ENCODE data around the gene ZMYND8.
"Not testable (repeated sequence)": the region's sequence is repeated elsewhere in the genome, so short reads cannot be mapped to it uniquely, and the experiment has no call there.

The ZMYND8 gene

GRCh38 chr20:47266847-47267515, 89.5 kb downstream of the ZMYND8 start:
- Histone ChIP-seq H3K27ac (ENCODE audit: low read depth, low read length) (no peak overlapping the region), H3K4me1 (ENCODE audit: control insufficient read depth, insufficient read depth, low read length) (no peaks in the 10 kb centered on the region), H3K36me3 (ENCODE audit: control insufficient read depth, insufficient read depth, low read length) (peaks cover 14% of the 10 kb centered on the region), H3K9ac (ENCODE audit: low read length) (no peak overlapping the region), H3K27me3 (ENCODE audit: control insufficient read depth, insufficient read depth, low read length) (no peaks in the 10 kb centered on the region), H3K4me3 (ENCODE audit: low read length) (no peak overlapping the region)

- peaks cover 15% of the 10 kb centered on the region for H3K36me3 ChIP-seq (ENCODE audit: control insufficient read depth, insufficient read depth, low read length)
- H3K9ac ChIP-seq (ENCODE audit: low read length), result no peak overlapping the region
- no peak overlapping the region for H3K4me3 ChIP-seq (ENCODE audit: low read length)
- no peaks in the 10 kb centered on the region for H3K27me3 ChIP-seq (ENCODE audit: control insufficient read depth, insufficient read depth, low read length)
- H3K27ac ChIP-seq (ENCODE audit: low read depth, low read length), result no peak overlapping the region
- no peaks in the 10 kb centered on the region for H3K4me1 ChIP-seq (ENCODE audit: control insufficient read depth, insufficient read depth, low read length)
Measured at GRCh38 chr20:47265984-47266383, 90.5 kb downstream of the ZMYND8 start.

DNA sequence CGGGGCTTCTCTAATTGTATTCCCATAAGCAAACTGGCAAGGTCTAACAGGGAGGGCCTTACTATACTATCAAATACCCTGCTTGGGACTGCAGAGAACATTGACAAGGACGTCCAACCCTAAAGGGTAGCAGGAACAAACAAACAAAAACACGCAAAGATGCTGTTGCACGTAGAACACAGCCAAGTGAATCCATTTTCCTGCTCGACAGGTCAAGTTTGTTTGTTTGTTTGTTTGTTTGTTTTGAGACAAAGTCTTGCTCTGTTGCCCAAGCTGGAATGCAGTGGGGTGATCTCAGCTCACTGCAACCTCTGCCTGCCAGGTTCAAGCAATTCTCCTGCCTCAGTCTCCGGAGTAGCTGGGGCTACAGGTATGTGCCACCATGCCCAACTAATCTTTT, 91.3 kb downstream of the ZMYND8 start:
- Histone ChIP-seq H3K27me3 (ENCODE audit: control insufficient read depth, insufficient read depth, low read length) (no peaks in the 10 kb centered on the region), H3K9ac (ENCODE audit: low read length) (no peak overlapping the region), H3K27ac (ENCODE audit: low read depth, low read length) (no peak overlapping the region), H3K36me3 (ENCODE audit: control insufficient read depth, insufficient read depth, low read length) (peaks cover 14% of the 10 kb centered on the region), H3K4me3 (ENCODE audit: low read length) (no peak overlapping the region), H3K4me1 (ENCODE audit: control insufficient read depth, insufficient read depth, low read length) (no peaks in the 10 kb centered on the region)

- not testable (repeated sequence) for H3K9ac ChIP-seq (ENCODE audit: low read length); H3K4me1 ChIP-seq (ENCODE audit: control insufficient read depth, insufficient read depth, low read length); H3K27ac ChIP-seq (ENCODE audit: low read depth, low read length); H3K27me3 ChIP-seq (ENCODE audit: control insufficient read depth, insufficient read depth, low read length); H3K4me3 ChIP-seq (ENCODE audit: low read length)
- peaks cover 16% of the 10 kb centered on the region for H3K36me3 ChIP-seq (ENCODE audit: control insufficient read depth, insufficient read depth, low read length)
Measured at GRCh38 chr20:47264137-47264769, 92.2 kb downstream of the ZMYND8 start.

DNA sequence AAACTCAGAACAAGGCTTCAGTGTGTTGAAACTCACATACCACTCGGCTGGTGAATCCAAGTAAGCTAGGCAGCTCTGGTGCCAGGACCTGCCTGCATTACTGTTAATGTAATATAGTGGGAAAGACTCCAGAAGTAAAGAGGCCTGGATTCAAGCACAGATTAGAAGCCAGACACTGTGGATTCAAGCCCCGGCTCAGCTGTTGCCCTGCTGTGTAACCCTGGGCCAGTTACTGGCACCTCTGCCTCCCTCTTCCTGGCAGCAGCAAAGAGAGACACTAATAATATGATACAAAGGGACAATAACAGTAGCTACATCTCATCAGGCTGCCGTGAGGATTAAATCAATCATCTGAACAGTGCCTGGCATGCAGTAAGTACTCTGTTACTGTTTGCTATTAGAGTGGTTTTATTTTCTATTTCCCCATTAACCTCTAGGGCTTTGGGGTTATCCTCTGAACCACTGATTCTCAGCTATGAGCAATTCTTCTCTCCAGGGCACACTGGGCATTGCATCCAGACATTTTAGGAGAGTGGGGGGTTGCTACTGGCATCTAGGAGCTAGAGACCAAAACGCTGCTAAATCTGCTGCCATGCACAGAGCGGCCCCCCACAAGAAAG, 92.9 kb downstream of the ZMYND8 start:
- peaks cover 20% of the 10 kb centered on the region for H3K36me3 ChIP-seq (ENCODE audit: control insufficient read depth, insufficient read depth, low read length)
- peaks cover 4% of the 10 kb centered on the region for H3K4me1 ChIP-seq (ENCODE audit: control insufficient read depth, insufficient read depth, low read length)
- H3K4me3 ChIP-seq (ENCODE audit: low read length), result no peak overlapping the region
- H3K27ac ChIP-seq (ENCODE audit: low read depth, low read length), result no peak overlapping the region
- no peaks in the 10 kb centered on the region for H3K27me3 ChIP-seq (ENCODE audit: control insufficient read depth, insufficient read depth, low read length)
- H3K9ac ChIP-seq (ENCODE audit: low read length), result no peak overlapping the region

- Histone ChIP-seq H3K4me1 (ENCODE audit: control insufficient read depth, insufficient read depth, low read length) (peaks cover 4% of the 10 kb centered on the region), H3K4me3 (ENCODE audit: low read length) (no peak overlapping the region), H3K9ac (ENCODE audit: low read length) (no peak overlapping the region), H3K27me3 (ENCODE audit: control insufficient read depth, insufficient read depth, low read length) (no peaks in the 10 kb centered on the region), H3K36me3 (ENCODE audit: control insufficient read depth, insufficient read depth, low read length) (peaks cover 20% of the 10 kb centered on the region), H3K27ac (ENCODE audit: low read depth, low read length) (no peak overlapping the region)
Measured at GRCh38 chr20:47263080-47263464, 93.4 kb downstream of the ZMYND8 start.

DNA sequence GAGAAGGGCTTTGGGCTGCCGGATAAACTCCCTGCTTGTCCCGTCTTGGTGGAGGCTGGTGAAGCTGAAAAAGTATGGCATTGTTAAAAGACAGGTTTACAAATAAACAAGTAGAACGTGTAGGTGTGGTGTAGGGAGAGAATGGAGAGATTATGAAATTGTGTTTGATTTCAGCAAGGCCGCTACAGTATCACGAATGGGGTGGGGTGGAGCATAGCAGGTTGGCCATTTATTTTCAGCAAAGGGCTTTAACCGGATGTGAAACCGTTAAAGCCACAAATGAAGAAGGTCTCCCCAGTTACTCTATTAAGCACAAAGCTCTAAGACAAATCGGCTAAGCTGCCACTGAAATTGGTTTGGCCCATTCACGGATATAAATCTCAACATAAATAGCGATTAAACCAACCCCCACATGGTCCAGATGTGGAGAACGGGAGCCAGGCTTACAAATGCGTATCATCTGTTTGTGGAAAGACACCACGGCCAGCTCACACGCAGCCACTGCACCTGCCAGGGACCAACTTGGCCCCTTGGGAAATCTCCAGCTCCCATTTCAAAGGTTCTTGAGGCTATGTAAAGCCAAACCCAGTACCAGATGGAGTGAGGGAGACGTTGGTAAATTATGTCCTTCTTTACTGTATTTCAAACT, 94.0 kb downstream of the ZMYND8 start:
- H3K27ac ChIP-seq (ENCODE audit: low read depth, low read length), result no peak overlapping the region

GRCh38 chr20:47262008-47262364, 94.5 kb downstream of the ZMYND8 start:
- Histone ChIP-seq H3K4me3 (ENCODE audit: low read length) (no peak overlapping the region), H3K4me1 (ENCODE audit: control insufficient read depth, insufficient read depth, low read length) (peaks cover 6% of the 10 kb centered on the region), H3K27me3 (ENCODE audit: control insufficient read depth, insufficient read depth, low read length) (no peaks in the 10 kb centered on the region), H3K27ac (ENCODE audit: low read depth, low read length) (no peak overlapping the region), H3K36me3 (ENCODE audit: control insufficient read depth, insufficient read depth, low read length) (peaks cover 15% of the 10 kb centered on the region), H3K9ac (ENCODE audit: low read length) (no peak overlapping the region)

More for the DNA sequence above, 94.0 kb downstream of the ZMYND8 start:
- Histone ChIP-seq H3K9ac (ENCODE audit: low read length) (no peak overlapping the region), H3K27me3 (ENCODE audit: control insufficient read depth, insufficient read depth, low read length) (no peaks in the 10 kb centered on the region), H3K4me1 (ENCODE audit: control insufficient read depth, insufficient read depth, low read length) (peaks cover 4% of the 10 kb centered on the region), H3K4me3 (ENCODE audit: low read length) (no peak overlapping the region), H3K36me3 (ENCODE audit: control insufficient read depth, insufficient read depth, low read length) (peaks cover 15% of the 10 kb centered on the region)

- not testable (repeated sequence) for H3K9ac ChIP-seq (ENCODE audit: low read length); H3K27ac ChIP-seq (ENCODE audit: low read depth, low read length)
- H3K4me1 ChIP-seq (ENCODE audit: control insufficient read depth, insufficient read depth, low read length), result peaks cover 11% of the 10 kb centered on the region
Measured at GRCh38 chr20:47261161-47261774, 95.2 kb downstream of the ZMYND8 start.

GRCh38 chr20:47260540-47261126, 95.9 kb downstream of the ZMYND8 start:
- not testable (repeated sequence) for H3K27ac ChIP-seq (ENCODE audit: low read depth, low read length); H3K9ac ChIP-seq (ENCODE audit: low read length); H3K27me3 ChIP-seq (ENCODE audit: control insufficient read depth, insufficient read depth, low read length); H3K4me3 ChIP-seq (ENCODE audit: low read length)
- H3K36me3 ChIP-seq (ENCODE audit: control insufficient read depth, insufficient read depth, low read length), result peaks cover 15% of the 10 kb centered on the region
- H3K4me1 ChIP-seq (ENCODE audit: control insufficient read depth, insufficient read depth, low read length), result peaks cover 11% of the 10 kb centered on the region

More at GRCh38 chr20:47261161-47261774, 95.2 kb downstream of the ZMYND8 start:
- not testable (repeated sequence) for H3K4me3 ChIP-seq (ENCODE audit: low read length); H3K27me3 ChIP-seq (ENCODE audit: control insufficient read depth, insufficient read depth, low read length)
- H3K36me3 ChIP-seq (ENCODE audit: control insufficient read depth, insufficient read depth, low read length), result peaks cover 15% of the 10 kb centered on the region

GRCh38 chr20:47258745-47259695, 97.5 kb downstream of the ZMYND8 start:
- H3K4me3 ChIP-seq (ENCODE audit: low read length), result peak overlapping the region; percentile 17
- peaks cover 11% of the 10 kb centered on the region for H3K4me1 ChIP-seq (ENCODE audit: control insufficient read depth, insufficient read depth, low read length)
- H3K36me3 ChIP-seq (ENCODE audit: control insufficient read depth, insufficient read depth, low read length), result peaks cover 13% of the 10 kb centered on the region
- H3K9ac ChIP-seq (ENCODE audit: low read length), result no peak overlapping the region
- no peaks in the 10 kb centered on the region for H3K27me3 ChIP-seq (ENCODE audit: control insufficient read depth, insufficient read depth, low read length)
- H3K27ac ChIP-seq (ENCODE audit: low read depth, low read length), result no peak overlapping the region

Measured in rectal smooth muscle tissue (tissue), 1 donor.